ENCODE data around the gene CHST12.

GRCh38 chr7:2437537-2438148 lies 34.2 kb downstream of the CHST12 start:
- TF ChIP-seq CTCF (IDR thresholded peaks at IDR 0.05; ENCODE audit: insufficient read depth, low read length): no peak
- no peak for TF ChIP-seq GABPA (IDR thresholded peaks at IDR 0.05; ENCODE audit: low read depth)
- TF ChIP-seq REST (IDR thresholded peaks at IDR 0.05; ENCODE audit: insufficient replicate concordance, low read depth): no peak
- TF ChIP-seq POLR2AphosphoS5 (IDR thresholded peaks at IDR 0.05; ENCODE audit: low read depth): no peak
- no peak for TF ChIP-seq SPI1 (IDR thresholded peaks at IDR 0.05; ENCODE audit: borderline replicate concordance, low read depth)
